ENCODE data around the gene PIERCE2. TPM values are rescaled to one million over a fixed set of nuclear protein-coding genes. Genes with fewer than 3 reads are reported as not detected.

The PIERCE2 gene
- 0.51 TPM for polyA plus RNA-seq (2012; ENCODE audit: insufficient read length, low read depth)

GRCh38 chr15:55408012-55408928 lies at the start of gene PIERCE2, which contains the start of gene CCPG1:
Gene PIERCE2, plus strand, starts transcription at chr15:55408495. Its CDS starts 274 bp downstream, at chr15:55408769.
Gene CCPG1, minus strand, starts transcription at chr15:55408359. Its CDS starts 18,935 bp downstream, at chr15:55389424.
- TF ChIP-seq FOXP2 (optimal IDR thresholded peaks at IDR 0.05; ENCODE audit: borderline replicate concordance, extremely low read depth, extremely low read length, insufficient read depth) (peak; percentile 82), REST (IDR thresholded peaks at IDR 0.05; ENCODE audit: insufficient read depth in 1 of 2, low read depth in 2 of 2, low read length in 2 of 2) (no peak), SIN3A (IDR thresholded peaks at IDR 0.05; ENCODE audit: borderline replicate concordance, insufficient read depth, low read length) (peak; percentile 81; the same call in 1 of the 2 replicates), TAF1 (IDR thresholded peaks at IDR 0.05; ENCODE audit: borderline replicate concordance, insufficient read depth, low read length) (no peak), POLR2AphosphoS5 (IDR thresholded peaks at IDR 0.05; ENCODE audit: low read depth, low read length) (peak; percentile 63)

GRCh38 chr15:55360256-55360655 lies 48.0 kb upstream of the PIERCE2 start:
- TF ChIP-seq POLR2AphosphoS5 (IDR thresholded peaks at IDR 0.05; ENCODE audit: low read depth, low read length), result no peak
- no peak for TF ChIP-seq FOXP2 (optimal IDR thresholded peaks at IDR 0.05; ENCODE audit: borderline replicate concordance, extremely low read depth, extremely low read length, insufficient read depth)
- no peak for TF ChIP-seq SIN3A (IDR thresholded peaks at IDR 0.05; ENCODE audit: borderline replicate concordance, insufficient read depth, low read length)
- no peak for TF ChIP-seq TAF1 (IDR thresholded peaks at IDR 0.05; ENCODE audit: borderline replicate concordance, insufficient read depth, low read length)
- no peak for TF ChIP-seq REST (IDR thresholded peaks at IDR 0.05; ENCODE audit: insufficient read depth in 1 of 2, low read depth in 2 of 2, low read length in 2 of 2)

- TF ChIP-seq FOXP2 (optimal IDR thresholded peaks at IDR 0.05; ENCODE audit: borderline replicate concordance, extremely low read depth, extremely low read length, insufficient read depth) (no peak), POLR2AphosphoS5 (IDR thresholded peaks at IDR 0.05; ENCODE audit: low read depth, low read length) (no peak), SIN3A (IDR thresholded peaks at IDR 0.05; ENCODE audit: borderline replicate concordance, insufficient read depth, low read length) (no peak), REST (IDR thresholded peaks at IDR 0.05; ENCODE audit: insufficient read depth in 1 of 2, low read depth in 2 of 2, low read length in 2 of 2) (no peak), TAF1 (IDR thresholded peaks at IDR 0.05; ENCODE audit: borderline replicate concordance, insufficient read depth, low read length) (no peak)
Measured at GRCh38 chr15:55361048-55361447, 47.2 kb upstream of the PIERCE2 start.

GRCh38 chr15:55362641-55363040 lies 45.7 kb upstream of the PIERCE2 start:
- TF ChIP-seq FOXP2 (optimal IDR thresholded peaks at IDR 0.05; ENCODE audit: borderline replicate concordance, extremely low read depth, extremely low read length, insufficient read depth) (no peak), REST (IDR thresholded peaks at IDR 0.05; ENCODE audit: insufficient read depth in 1 of 2, low read depth in 2 of 2, low read length in 2 of 2) (no peak), POLR2AphosphoS5 (IDR thresholded peaks at IDR 0.05; ENCODE audit: low read depth, low read length) (no peak), SIN3A (IDR thresholded peaks at IDR 0.05; ENCODE audit: borderline replicate concordance, insufficient read depth, low read length) (no peak), TAF1 (IDR thresholded peaks at IDR 0.05; ENCODE audit: borderline replicate concordance, insufficient read depth, low read length) (no peak)
